HCT116 (cell line): ENCODE data around the gene NSFL1C. TPM values are rescaled to one million over a fixed set of nuclear protein-coding genes. Genes with fewer than 3 reads are reported as not detected.

Experiments
- ATAC-seq: fragments of 200-7000 bp; cut with Tn5 transposase; 2 replicates; pipeline ENCODE4 v1.9.1; 2020; ENCODE audit warnings: mild to moderate bottlenecking, moderate library complexity
- BruUV-seq: library from RNA; stranded (reverse); fragments of 400-500 nt; replicated peaks from 2 replicates; lab custom pipeline; 2021; lab: Mats Ljungman, UMichigan
- CTCF ChIA-PET: fragments of 300-600 bp; sonication (Branson Sonifier 250); formaldehyde crosslinking; loops from one replicate; lab custom pipeline; 2021; ENCODE audit warnings: antibody characterized with exemption; lab: Charles Lee
- POLR2A ChIA-PET: fragments of 300-600, 350-600 bp; sonication (Branson Sonifier 250); formaldehyde crosslinking; loops from one replicate; lab custom pipeline; 2021; ENCODE audit warnings: antibody characterized with exemption; lab: Charles Lee
- RAD21 ChIA-PET, 2 experiments: fragments of 300-600 bp; sonication (Branson Sonifier 250); formaldehyde crosslinking; loops; one replicate each; lab custom pipeline; 2023; ENCODE audit warnings: low total read pairs in 2 of 2; ENCODE audit not compliant: uncharacterized antibody in 2 of 2, unreplicated experiment in 2 of 2, low non-redundant PET in 1 of 2; lab: Charles Lee
- DNase-seq: peaks from one replicate; pipeline ENCODE4 v3.0.0-alpha.2; 2010; ENCODE audit warnings: low read depth, low spot score
- H2AFZ ChIP-seq: fragments of 200-600 bp; shearing (Covaris generic), sonication (generic); 2 replicates; pipeline ENCODE4 v1.6.1; 2017; ENCODE audit warnings: low read depth, mixed run types, mixed read lengths, antibody characterized with exemption, low read length; ENCODE audit not compliant: poor library complexity, severe bottlenecking
- H3K27ac ChIP-seq: 2 replicates; pipeline ENCODE4 v1.5.1; 2012; ENCODE audit warnings: low read depth, low read length
- H3K27me3 ChIP-seq: fragments of 200-600 bp; sonication (generic); 2 replicates; pipeline ENCODE4 v1.6.1; 2016; ENCODE audit warnings: mixed run types, low read length, mixed read lengths; ENCODE audit not compliant: insufficient read depth
- H3K36me3 ChIP-seq, 2 experiments: fragments of 200-500 bp in 1 of 2; fragments of 200-600 bp in 1 of 2; sonication (Bioruptor generic) in 1 of 2; sonication (generic) in 1 of 2; 2 replicates each; pipeline versions ENCODE4 v1.5.1 to v1.6.1; 2014 to 2016; ENCODE audit warnings: low read length in 2 of 2, inconsistent platforms in 1 of 2, mixed read lengths in 1 of 2, mixed run types in 1 of 2; ENCODE audit not compliant: insufficient read depth in 2 of 2, control insufficient read depth in 1 of 2
- H3K4me1 ChIP-seq, 2 experiments: fragments of 200-600 bp in 1 of 2; sonication (generic) in 1 of 2; 2 replicates each; pipeline versions ENCODE4 v1.5.1 to v1.6.1; 2012 to 2017; ENCODE audit warnings: low read length in 2 of 2, inconsistent platforms in 1 of 2, mild to moderate bottlenecking in 1 of 2, mixed read lengths in 1 of 2, mixed run types in 1 of 2, moderate library complexity in 1 of 2; ENCODE audit not compliant: insufficient read depth in 2 of 2, control insufficient read depth in 1 of 2
- H3K4me2 ChIP-seq: fragments of 200-600 bp; sonication (generic); 2 replicates; pipeline ENCODE4 v1.6.1; 2017; ENCODE audit warnings: mixed run types, low read length, mixed read lengths
- H3K4me3 ChIP-seq, 2 experiments: fragments of 200-600 bp in 1 of 2; sonication (generic) in 1 of 2; replicated peaks in 1 of 2; 2 replicates each; pipeline ENCODE4 v1.5.1; 2011 to 2016; ENCODE audit warnings: low read length in 2 of 2, control low read depth in 1 of 2, low read depth in 1 of 2, mild to moderate bottlenecking in 1 of 2, mixed read lengths in 1 of 2, mixed run types in 1 of 2
- H3K79me2 ChIP-seq: fragments of 200-600 bp; sonication (generic); 2 replicates; pipeline ENCODE4 v1.6.1; 2017; ENCODE audit warnings: mild to moderate bottlenecking, mixed run types, low read length, moderate library complexity, mixed read lengths; ENCODE audit not compliant: insufficient read depth
- H3K9ac ChIP-seq: fragments of 200-600 bp; sonication (generic); 2 replicates; pipeline ENCODE4 v1.6.1; 2016; ENCODE audit warnings: low read length, mixed read lengths
- H3K9me2 ChIP-seq: fragments of 200-600 bp; sonication (generic), shearing (Covaris generic); 2 replicates; pipeline ENCODE4 v1.6.1; 2017; ENCODE audit warnings: mixed run types, mild to moderate bottlenecking, moderate library complexity; ENCODE audit not compliant: insufficient read depth
- H3K9me3 ChIP-seq, 2 experiments: fragments of 200-500 bp in 1 of 2; fragments of 200-600 bp in 1 of 2; sonication (Bioruptor generic) in 1 of 2; sonication (generic) in 1 of 2; 2 replicates each; pipeline ENCODE4 v1.6.1; 2014 to 2017; ENCODE audit warnings: low read length in 2 of 2, mixed read lengths in 2 of 2, inconsistent platforms in 1 of 2, low read depth in 1 of 2, mild to moderate bottlenecking in 1 of 2, mixed run types in 1 of 2, moderate library complexity in 1 of 2; ENCODE audit not compliant: control insufficient read depth in 1 of 2, insufficient read depth in 1 of 2
- H4K20me1 ChIP-seq: fragments of 200-600 bp; sonication (generic), shearing (Covaris generic); 2 replicates; pipeline ENCODE4 v1.6.1; 2017; ENCODE audit warnings: mixed run types, mild to moderate bottlenecking, moderate library complexity; ENCODE audit not compliant: insufficient read depth
- CBX3 ChIP-seq: IDR thresholded peaks from 2 replicates; pipeline ENCODE4 v1.6.1; 2012; ENCODE audit warnings: low read depth
- EGR1 ChIP-seq: IDR thresholded peaks from 2 replicates; pipeline ENCODE4 v1.6.1; 2012; ENCODE audit warnings: low read depth
- ELF1 ChIP-seq: IDR thresholded peaks from 2 replicates; pipeline ENCODE4 v1.6.1; 2012; ENCODE audit warnings: low read depth, borderline replicate concordance
- EZH2 ChIP-seq: fragments of 200-600 bp; sonication (generic); IDR thresholded peaks from 2 replicates; pipeline ENCODE4 v1.6.1; 2017; ENCODE audit warnings: antibody characterized with exemption, mixed run types
- EZH2phosphoT487 ChIP-seq: fragments of 200-600 bp; IDR thresholded peaks from 2 replicates; pipeline ENCODE4 v1.6.1; 2018; ENCODE audit warnings: antibody characterized with exemption, borderline replicate concordance
- FOSL1 ChIP-seq: IDR thresholded peaks from 2 replicates; pipeline ENCODE4 v1.6.1; 2012; ENCODE audit warnings: low read depth
- JUND ChIP-seq: IDR thresholded peaks from 2 replicates; pipeline ENCODE4 v1.6.1; 2012
- MAX ChIP-seq: IDR thresholded peaks from 2 replicates; pipeline ENCODE4 v1.6.1; 2012
- POLR2A ChIP-seq: IDR thresholded peaks from 2 replicates; pipeline ENCODE4 v1.7.0; 2011; ENCODE audit warnings: borderline replicate concordance; ENCODE audit not compliant: insufficient read depth, insufficient read length; ENCODE audit errors: extremely low read depth
- RAD21 ChIP-seq: IDR thresholded peaks from 2 replicates; pipeline ENCODE4 v1.6.1; 2012; ENCODE audit warnings: low read depth, mild to moderate bottlenecking
- REST ChIP-seq: IDR thresholded peaks from 2 replicates; pipeline ENCODE4 v1.6.1; 2012; ENCODE audit warnings: low read depth
- SIN3A ChIP-seq: IDR thresholded peaks from 2 replicates; pipeline ENCODE4 v1.6.1; 2012; ENCODE audit warnings: low read depth
- SP1 ChIP-seq: IDR thresholded peaks from 2 replicates; pipeline ENCODE4 v1.6.1; 2012; ENCODE audit warnings: low read depth
- SRF ChIP-seq: IDR thresholded peaks from 2 replicates; pipeline ENCODE4 v1.6.1; 2012; ENCODE audit warnings: low read depth
- YY1 ChIP-seq: IDR thresholded peaks from 2 replicates; pipeline ENCODE4 v1.6.1; 2011; ENCODE audit warnings: low read length, low read depth, moderate library complexity, mild to moderate bottlenecking; ENCODE audit not compliant: insufficient replicate concordance; ENCODE audit errors: extremely low read depth
- ZBTB33 ChIP-seq: IDR thresholded peaks from 2 replicates; pipeline ENCODE4 v1.6.1; 2011; ENCODE audit warnings: mild to moderate bottlenecking, low read length, moderate library complexity; ENCODE audit not compliant: insufficient replicate concordance; ENCODE audit errors: extremely low read depth
- ZFX ChIP-seq: fragments of 450-650 bp; IDR thresholded peaks from 2 replicates; pipeline ENCODE4 v1.6.1; 2017
- ZNF274 ChIP-seq: fragments of 200-500 bp; sonication (Bioruptor generic); IDR thresholded peaks from 2 replicates; pipeline ENCODE4 v1.6.1; 2014; ENCODE audit warnings: mild to moderate bottlenecking, low read depth, low read length, inconsistent platforms
- intact Hi-C: fragments of 100-400 bp; cut with micrococcal nuclease; formaldehyde crosslinking; loops from 2 replicates; pipeline ENCODE4 v1.10.0; 2022
- total RNA-seq: library from RNA; stranded (reverse); gene quantifications from one replicate; pipeline ENCODE4 v1.2.1, GENCODE V29; 2021; ENCODE audit not compliant: unreplicated experiment
- TF ChIP-seq, protein P1 (sequence below), 3 experiments: fragments of 200-600 bp in 1 of 3; sonication (generic) in 1 of 3; IDR thresholded peaks in 2 of 3; conservative IDR thresholded peaks in 1 of 3; 2 replicates each; pipeline ENCODE4 v1.5.1; 2012 to 2017; ENCODE audit warnings: low read depth in 2 of 3, low read length in 2 of 3, antibody characterized with exemption in 1 of 3, borderline replicate concordance in 1 of 3, control low read depth in 1 of 3, mild to moderate bottlenecking in 1 of 3, mixed read lengths in 1 of 3, mixed run types in 1 of 3, moderate library complexity in 1 of 3; ENCODE audit not compliant: insufficient read depth in 1 of 3
- TF ChIP-seq, protein P2 (sequence below): IDR thresholded peaks from 2 replicates; pipeline ENCODE4 v1.6.1; 2012

Gene NSFL1C
- total RNA-seq, 1 experiment from 2014 or later: 93.4 TPM

DNA sequence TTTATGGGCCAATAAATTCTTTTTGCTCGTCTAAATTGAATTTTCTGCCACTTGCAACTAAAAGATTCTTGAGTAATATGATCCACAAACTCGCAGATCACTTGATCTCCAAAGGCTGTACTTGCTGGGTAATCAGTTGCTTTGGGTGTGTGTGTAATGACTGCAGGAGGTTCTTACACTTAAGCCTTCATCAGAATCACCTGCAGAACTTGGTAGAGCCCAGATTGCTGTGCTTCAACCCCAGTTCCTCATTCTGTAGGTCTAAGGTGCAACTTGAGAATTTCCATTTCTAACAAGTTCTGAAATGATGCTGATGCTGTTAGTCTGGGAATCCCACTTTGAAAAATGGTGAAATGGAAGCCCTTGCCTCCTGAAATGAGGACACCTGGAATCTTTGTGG is 60.8 kb downstream of the NSFL1C start:
- BruUV-seq: no TSS peak
- Histone ChIP-seq H3K79me2 (no peaks in the 10 kb centered on the region), H3K27me3 (no peaks in the 10 kb centered on the region), H3K9me2 (no peaks in the 10 kb centered on the region), H3K9me3 (no peaks in the 10 kb centered on the region; a peak in 1 of 4 replicates), H3K4me2 (no peak overlapping the region)
- no peak for DNase-seq
- TF ChIP-seq, protein P1, sequence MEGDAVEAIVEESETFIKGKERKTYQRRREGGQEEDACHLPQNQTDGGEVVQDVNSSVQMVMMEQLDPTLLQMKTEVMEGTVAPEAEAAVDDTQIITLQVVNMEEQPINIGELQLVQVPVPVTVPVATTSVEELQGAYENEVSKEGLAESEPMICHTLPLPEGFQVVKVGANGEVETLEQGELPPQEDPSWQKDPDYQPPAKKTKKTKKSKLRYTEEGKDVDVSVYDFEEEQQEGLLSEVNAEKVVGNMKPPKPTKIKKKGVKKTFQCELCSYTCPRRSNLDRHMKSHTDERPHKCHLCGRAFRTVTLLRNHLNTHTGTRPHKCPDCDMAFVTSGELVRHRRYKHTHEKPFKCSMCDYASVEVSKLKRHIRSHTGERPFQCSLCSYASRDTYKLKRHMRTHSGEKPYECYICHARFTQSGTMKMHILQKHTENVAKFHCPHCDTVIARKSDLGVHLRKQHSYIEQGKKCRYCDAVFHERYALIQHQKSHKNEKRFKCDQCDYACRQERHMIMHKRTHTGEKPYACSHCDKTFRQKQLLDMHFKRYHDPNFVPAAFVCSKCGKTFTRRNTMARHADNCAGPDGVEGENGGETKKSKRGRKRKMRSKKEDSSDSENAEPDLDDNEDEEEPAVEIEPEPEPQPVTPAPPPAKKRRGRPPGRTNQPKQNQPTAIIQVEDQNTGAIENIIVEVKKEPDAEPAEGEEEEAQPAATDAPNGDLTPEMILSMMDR (IDR thresholded peaks at IDR 0.05 in 2 of 3, conservative IDR thresholded peaks at IDR 0.05 in 1 of 3; ENCODE audit: borderline replicate concordance in 1 of 3, insufficient read depth in 1 of 3, low read depth in 2 of 3, low read length in 2 of 3): no peak
- no peak for TF ChIP-seq FOSL1
- TF ChIP-seq MAX: no peak
- TF ChIP-seq REST: no peak
- TF ChIP-seq POLR2A: no peak
- TF ChIP-seq ELF1: no peak
- no peak for TF ChIP-seq ZNF274
- TF ChIP-seq YY1: no peak
- TF ChIP-seq, protein P2, sequence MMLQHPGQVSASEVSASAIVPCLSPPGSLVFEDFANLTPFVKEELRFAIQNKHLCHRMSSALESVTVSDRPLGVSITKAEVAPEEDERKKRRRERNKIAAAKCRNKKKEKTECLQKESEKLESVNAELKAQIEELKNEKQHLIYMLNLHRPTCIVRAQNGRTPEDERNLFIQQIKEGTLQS: no peak
- no peak for TF ChIP-seq ZFX
- TF ChIP-seq EGR1: no peak
- no peak for TF ChIP-seq RAD21
- no peak for TF ChIP-seq CBX3
- TF ChIP-seq ZBTB33: no peak
- TF ChIP-seq JUND: no peak
- TF ChIP-seq EZH2: no peak
- no peak for TF ChIP-seq EZH2phosphoT487
- TF ChIP-seq SP1: no peak
- TF ChIP-seq SRF: no peak
- TF ChIP-seq SIN3A: no peak
- TF ChIP-seq, all 23 proteins: peak for 0
- Histone ChIP-seq H4K20me1 (no peaks in the 10 kb centered on the region), H3K36me3 (no peaks in the 10 kb centered on the region), H3K4me3 (no peak overlapping the region), H2AFZ (no peak overlapping the region), H3K27ac (no peak overlapping the region), H3K9ac (no peak overlapping the region), H3K4me1 (peaks cover 0 to under 1% of the 10 kb centered on the region in 2 experiments; a peak in 2 of 4 replicates)
- no peak for ATAC-seq
- ChIA-PET CTCF (no interaction called here), RAD21 (no interaction called here), POLR2A (no interaction called here)
- intact Hi-C loops: no loop called here
